H9 (cell line): ENCODE measurements around the gene GPRIN1. TPM values are rescaled to one million over a fixed set of nuclear protein-coding genes. Genes with fewer than 3 reads are reported as not detected.

Source experiments
- DNase-seq: peaks from one replicate; pipeline ENCODE4 v3.0.0-alpha.2; 2017
- H2AFZ ChIP-seq: one replicate; pipeline ENCODE4 v1.6.1; 2013; ENCODE audit warnings: mild to moderate bottlenecking, low read length, control low read depth, moderate library complexity
- H2AK5ac ChIP-seq: 2 replicates; pipeline ENCODE4 v1.6.1; 2013; ENCODE audit warnings: low read length, control low read depth, mixed read lengths; ENCODE audit not compliant: insufficient read length
- H2BK120ac ChIP-seq: one replicate; pipeline ENCODE4 v1.6.1; 2013; ENCODE audit warnings: low read depth, mild to moderate bottlenecking, low read length, control low read depth, inconsistent platforms; ENCODE audit not compliant: poor library complexity, severe bottlenecking
- H2BK12ac ChIP-seq: 2 replicates; pipeline ENCODE4 v1.6.1; 2013; ENCODE audit warnings: low read length, control low read depth, mixed read lengths, low read depth; ENCODE audit not compliant: insufficient read length
- H2BK15ac ChIP-seq: 2 replicates; pipeline ENCODE4 v1.6.1; 2013; ENCODE audit warnings: low read depth, low read length, control low read depth
- H2BK20ac ChIP-seq: one replicate; pipeline ENCODE4 v1.6.1; 2013; ENCODE audit warnings: low read depth, mild to moderate bottlenecking, low read length, control low read depth, inconsistent platforms; ENCODE audit not compliant: poor library complexity, severe bottlenecking
- H2BK5ac ChIP-seq: 2 replicates; pipeline ENCODE4 v1.6.1; 2013; ENCODE audit warnings: low read length, control low read depth, mixed read lengths; ENCODE audit not compliant: insufficient read length
- H3K14ac ChIP-seq: 2 replicates; pipeline ENCODE4 v1.6.1; 2013; ENCODE audit warnings: low read length, control low read depth; ENCODE audit not compliant: insufficient read depth
- H3K18ac ChIP-seq: 2 replicates; pipeline ENCODE4 v1.6.1; 2013; ENCODE audit warnings: low read depth, mild to moderate bottlenecking, mixed read lengths, low read length, control low read depth; ENCODE audit not compliant: insufficient read length
- H3K23ac ChIP-seq: 2 replicates; pipeline ENCODE4 v1.6.1; 2013; ENCODE audit warnings: low read length, control low read depth, mixed read lengths, low read depth; ENCODE audit not compliant: insufficient read length
- H3K23me2 ChIP-seq: 2 replicates; pipeline ENCODE4 v1.6.1; 2013; ENCODE audit warnings: low read depth, mild to moderate bottlenecking, mixed read lengths, low read length, control low read depth; ENCODE audit not compliant: insufficient read length, poor library complexity, severe bottlenecking
- H3K27ac ChIP-seq: 2 replicates; pipeline ENCODE4 v1.5.1; 2013; ENCODE audit warnings: low read length, control low read depth, mixed read lengths, low read depth; ENCODE audit not compliant: insufficient read length
- H3K27me3 ChIP-seq: 2 replicates; pipeline ENCODE4 v1.6.1; 2013; ENCODE audit warnings: low read length, control low read depth, inconsistent platforms; ENCODE audit not compliant: insufficient read depth
- H3K4ac ChIP-seq: 2 replicates; pipeline ENCODE4 v1.6.1; 2013; ENCODE audit warnings: low read depth, mild to moderate bottlenecking, control low read depth, inconsistent platforms, low read length, moderate library complexity
- H3K4me1 ChIP-seq: 2 replicates; pipeline ENCODE4 v1.6.1; 2013; ENCODE audit warnings: low read length, control low read depth, inconsistent platforms; ENCODE audit not compliant: insufficient read depth
- H3K4me2 ChIP-seq: 2 replicates; pipeline ENCODE4 v1.6.1; 2013; ENCODE audit warnings: low read length, control low read depth, mixed read lengths; ENCODE audit not compliant: insufficient read length, insufficient read depth
- H3K56ac ChIP-seq: 2 replicates; pipeline ENCODE4 v1.6.1; 2013; ENCODE audit warnings: low read depth, mild to moderate bottlenecking, mixed read lengths, low read length, control low read depth; ENCODE audit not compliant: insufficient read length
- H3K79me1 ChIP-seq: 2 replicates; pipeline ENCODE4 v1.6.1; 2013; ENCODE audit warnings: low read depth, mild to moderate bottlenecking, moderate library complexity, low read length, control low read depth, inconsistent platforms; ENCODE audit not compliant: insufficient read depth, poor library complexity, severe bottlenecking
- H3K79me2 ChIP-seq: 2 replicates; pipeline ENCODE4 v1.6.1; 2013; ENCODE audit warnings: low read length, control low read depth, inconsistent platforms; ENCODE audit not compliant: insufficient read depth
- H3K9ac ChIP-seq: 2 replicates; pipeline ENCODE4 v1.6.1; 2013; ENCODE audit warnings: low read length, control low read depth, mixed read lengths; ENCODE audit not compliant: insufficient read length; ENCODE audit errors: extremely low read depth
- H3K9me3 ChIP-seq: one replicate; pipeline ENCODE4 v1.6.1; 2013; ENCODE audit warnings: low read depth, low read length, inconsistent platforms; ENCODE audit not compliant: control insufficient read depth
- H3T11ph ChIP-seq: one replicate; pipeline ENCODE4 v1.6.1; 2013; ENCODE audit warnings: mild to moderate bottlenecking, low read length, control low read depth, inconsistent platforms
- H4K20me1 ChIP-seq: one replicate; pipeline ENCODE4 v1.6.1; 2013; ENCODE audit not compliant: control insufficient read depth, insufficient read length, insufficient read depth
- H4K5ac ChIP-seq: 2 replicates; pipeline ENCODE4 v1.6.1; 2013; ENCODE audit warnings: low read depth, mild to moderate bottlenecking, mixed read lengths, low read length, control low read depth; ENCODE audit not compliant: insufficient read length
- H4K8ac ChIP-seq: replicated peaks from 2 replicates; pipeline ENCODE4 v1.6.1; 2013; ENCODE audit warnings: low read length, control low read depth, mixed read lengths, low read depth; ENCODE audit not compliant: insufficient read length
- H4K91ac ChIP-seq: 2 replicates; pipeline ENCODE4 v1.6.1; 2013; ENCODE audit warnings: low read depth, mild to moderate bottlenecking, moderate library complexity, mixed read lengths, low read length, control low read depth; ENCODE audit not compliant: insufficient read length
- H3K27ac Mint-ChIP-seq, 3 experiments: 2 replicates in 2 of 3; 3 replicates in 1 of 3; pipeline ENCODE4 v1.8.0; 2020 to 2021; ENCODE audit warnings: mixed read lengths in 3 of 3, mild to moderate bottlenecking in 1 of 3, moderate library complexity in 1 of 3
- H3K27me3 Mint-ChIP-seq: 2 replicates; pipeline ENCODE4 v1.8.0; 2021; ENCODE audit warnings: low read depth, mild to moderate bottlenecking, moderate library complexity, mixed read lengths
- H3K36me3 Mint-ChIP-seq, 3 experiments: 2 replicates in 2 of 3; 3 replicates in 1 of 3; pipeline ENCODE4 v1.8.0; 2020 to 2021; ENCODE audit warnings: low read depth in 3 of 3, mixed read lengths in 3 of 3; ENCODE audit not compliant: insufficient read depth in 1 of 3
- H3K4me1 Mint-ChIP-seq, 2 experiments: 2 replicates each; pipeline ENCODE4 v1.8.0; 2020; ENCODE audit warnings: mixed read lengths in 2 of 2
- H3K4me3 Mint-ChIP-seq, 2 experiments: 2 replicates in 1 of 2; 3 replicates in 1 of 2; pipeline ENCODE4 v1.8.0; 2020 to 2021; ENCODE audit warnings: mild to moderate bottlenecking in 2 of 2, mixed read lengths in 2 of 2, moderate library complexity in 1 of 2
- H3K9me3 Mint-ChIP-seq, 2 experiments: 2 replicates in 1 of 2; 3 replicates in 1 of 2; pipeline ENCODE4 v1.8.0; 2020; ENCODE audit warnings: mild to moderate bottlenecking in 2 of 2, mixed read lengths in 2 of 2, moderate library complexity in 1 of 2
- WGBS: extraction: QIAGEN DNeasy Blood & Tissue Kit; methylation state at CpG from one replicate; pipeline ENCODE4 v1.1.7; 2013; ENCODE audit warnings: missing lambda C conversion rate, low lambda C conversion rate, mixed read lengths; ENCODE audit not compliant: insufficient read length; ENCODE audit errors: extremely low coverage; 5-methylcytosine and 5-hydroxymethylcytosine counted together
- total RNA-seq: library from RNA; stranded (reverse); gene quantifications from 2 replicates; pipeline ENCODE4 v1.2.1, GENCODE V29; 2021
- TF ChIP-seq, protein P1 (sequence below): fragments of 200-600 bp; sonication (generic); conservative IDR thresholded peaks from 3 replicates; pipeline ENCODE4 v1.8.0; 2021; ENCODE audit warnings: antibody characterized with exemption, mild to moderate bottlenecking

The GPRIN1 gene
- total RNA-seq, 1 experiment from 2014 or later = 10.8 TPM

DNA sequence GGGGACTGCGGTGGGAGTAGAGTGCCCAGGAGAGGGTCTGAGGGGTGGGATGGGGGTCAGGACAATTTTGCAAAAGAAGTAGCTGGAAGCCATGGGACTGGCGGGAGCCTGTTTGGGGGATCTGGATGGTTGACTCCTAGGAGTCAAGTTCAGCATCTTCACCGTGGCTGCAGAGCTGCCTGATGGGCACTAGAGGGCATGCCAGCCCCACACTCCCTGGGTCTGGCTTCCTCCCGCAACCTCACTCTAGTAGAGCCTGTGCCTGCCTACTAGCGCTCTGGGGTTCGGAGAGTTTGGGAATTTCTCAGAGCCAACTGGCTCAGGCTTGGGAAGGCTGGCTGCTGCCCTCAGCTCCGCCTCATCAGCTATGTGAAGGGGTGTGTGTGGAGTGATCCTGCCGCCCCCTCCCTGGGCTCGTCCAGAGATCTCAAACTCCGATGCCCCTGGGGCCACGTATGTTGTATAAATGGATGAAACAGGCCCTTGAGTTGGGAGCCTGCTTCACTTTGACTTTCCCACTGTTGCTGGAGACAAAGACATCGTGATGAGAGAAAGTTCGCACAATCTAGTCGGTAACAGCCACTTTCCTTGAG, 48.1 kb upstream of the GPRIN1 start:
- TF ChIP-seq, protein P1, sequence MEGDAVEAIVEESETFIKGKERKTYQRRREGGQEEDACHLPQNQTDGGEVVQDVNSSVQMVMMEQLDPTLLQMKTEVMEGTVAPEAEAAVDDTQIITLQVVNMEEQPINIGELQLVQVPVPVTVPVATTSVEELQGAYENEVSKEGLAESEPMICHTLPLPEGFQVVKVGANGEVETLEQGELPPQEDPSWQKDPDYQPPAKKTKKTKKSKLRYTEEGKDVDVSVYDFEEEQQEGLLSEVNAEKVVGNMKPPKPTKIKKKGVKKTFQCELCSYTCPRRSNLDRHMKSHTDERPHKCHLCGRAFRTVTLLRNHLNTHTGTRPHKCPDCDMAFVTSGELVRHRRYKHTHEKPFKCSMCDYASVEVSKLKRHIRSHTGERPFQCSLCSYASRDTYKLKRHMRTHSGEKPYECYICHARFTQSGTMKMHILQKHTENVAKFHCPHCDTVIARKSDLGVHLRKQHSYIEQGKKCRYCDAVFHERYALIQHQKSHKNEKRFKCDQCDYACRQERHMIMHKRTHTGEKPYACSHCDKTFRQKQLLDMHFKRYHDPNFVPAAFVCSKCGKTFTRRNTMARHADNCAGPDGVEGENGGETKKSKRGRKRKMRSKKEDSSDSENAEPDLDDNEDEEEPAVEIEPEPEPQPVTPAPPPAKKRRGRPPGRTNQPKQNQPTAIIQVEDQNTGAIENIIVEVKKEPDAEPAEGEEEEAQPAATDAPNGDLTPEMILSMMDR = peak; percentile 95
- Histone ChIP-seq H3K4ac (no peak overlapping the region), H3T11ph (no peak overlapping the region), H3K79me1 (no peaks in the 10 kb centered on the region), H2BK15ac (no peak overlapping the region), H3K79me2 (no peaks in the 10 kb centered on the region), H4K5ac (no peak overlapping the region), H3K23ac (no peak overlapping the region), H3K4me2 (no peak overlapping the region), H2BK20ac (no peak overlapping the region), H2AK5ac (no peak overlapping the region), H3K27me3 (no peaks in the 10 kb centered on the region), H2BK12ac (no peak overlapping the region), H2BK120ac (no peak overlapping the region), H3K23me2 (no peaks in the 10 kb centered on the region), H4K91ac (no peak overlapping the region), H3K27ac (no peak overlapping the region), H3K14ac (no peak overlapping the region), H3K9ac (no peak overlapping the region), H2AFZ (no peak overlapping the region), H4K20me1 (no peaks in the 10 kb centered on the region), H4K8ac (no peak overlapping the region), H3K9me3 (no peaks in the 10 kb centered on the region), H3K4me1 (no peaks in the 10 kb centered on the region), H2BK5ac (no peak overlapping the region), H3K18ac (no peak overlapping the region), H3K56ac (no peak overlapping the region)
- Mint-ChIP-seq H3K27ac (peak overlapping the region in 2 of 3 experiments; percentile 53 to 80; a peak in 2 of 7 replicates), H3K4me3 (0 out of 5 replicates have a peak overlapping the region, but pooled peaks of 1 of the 2 experiments have one; percentile 38), H3K9me3 (no peaks in the 10 kb centered on the region), H3K4me1 (peaks cover 4 to 7% of the 10 kb centered on the region in 2 experiments; a peak in 3 of 4 replicates), H3K27me3 (no peaks in the 10 kb centered on the region; the same call in 1 of the 2 replicates), H3K36me3 (peaks cover 4 to 28% (median 19%) of the 10 kb centered on the region in 3 experiments; a peak in 6 of 7 replicates)
- no CpG with 5 or more reads among the region's 14 CpGs for WGBS
- peak; percentile 84 for DNase-seq
